HG03432 (cell line): ENCODE data around the gene OR6Y1.

Source experiments
- ATAC-seq: cut with Tn5 transposase; IDR thresholded peaks from one replicate; pipeline ENCODE4 v1.9.1; 2021; ENCODE audit warnings: mild to moderate bottlenecking, moderate library complexity; ENCODE audit not compliant: unreplicated experiment

The OR6Y1 gene, protein sequence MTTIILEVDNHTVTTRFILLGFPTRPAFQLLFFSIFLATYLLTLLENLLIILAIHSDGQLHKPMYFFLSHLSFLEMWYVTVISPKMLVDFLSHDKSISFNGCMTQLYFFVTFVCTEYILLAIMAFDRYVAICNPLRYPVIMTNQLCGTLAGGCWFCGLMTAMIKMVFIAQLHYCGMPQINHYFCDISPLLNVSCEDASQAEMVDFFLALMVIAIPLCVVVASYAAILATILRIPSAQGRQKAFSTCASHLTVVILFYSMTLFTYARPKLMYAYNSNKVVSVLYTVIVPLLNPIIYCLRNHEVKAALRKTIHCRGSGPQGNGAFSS

DNA sequence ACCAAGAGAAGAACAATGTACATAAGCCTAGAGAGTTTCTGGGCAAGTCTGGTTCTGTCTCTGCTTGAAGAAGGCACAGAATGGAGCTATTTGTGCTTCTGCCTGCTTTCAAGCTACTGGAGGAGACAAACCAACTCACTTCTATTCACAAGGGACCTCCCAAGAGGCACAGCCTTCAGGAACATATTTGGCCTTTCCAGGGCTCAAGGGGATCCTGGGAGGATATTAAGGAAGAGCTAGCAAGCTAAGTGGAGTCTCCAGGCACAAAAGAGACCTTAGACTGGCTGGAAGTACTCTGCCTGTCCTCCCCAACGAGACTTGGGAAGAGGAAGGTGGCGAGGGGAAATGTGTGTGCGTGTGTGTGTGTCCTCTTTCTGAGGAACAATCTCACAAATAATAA lies at the start of gene OR6Y1:
Gene OR6Y1 (minus strand): TSS at position 54 of the 400 bp plus-strand sequence. CDS start 6,300 bp downstream, outside the sequence.
- ATAC-seq, result no peak

DNA sequence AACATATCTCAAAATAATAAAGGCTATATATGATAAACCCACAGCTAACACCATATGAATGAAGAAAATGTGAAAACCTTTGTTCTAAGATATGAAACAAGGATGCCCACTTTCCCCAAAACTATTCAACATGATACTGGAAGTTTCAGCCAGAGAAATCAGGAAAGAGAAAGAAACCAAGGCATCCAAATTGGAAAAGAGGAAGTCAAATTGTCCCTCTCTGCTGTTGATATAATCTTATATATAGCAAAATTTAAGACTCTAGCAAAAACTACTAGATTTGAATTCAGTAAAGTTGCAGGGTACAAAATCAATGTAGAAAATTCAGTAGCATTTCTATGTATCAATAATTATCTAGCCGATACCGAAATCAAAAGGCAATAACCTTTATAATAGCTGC lies 46.5 kb upstream of the OR6Y1 start:
- ATAC-seq, result no peak

DNA sequence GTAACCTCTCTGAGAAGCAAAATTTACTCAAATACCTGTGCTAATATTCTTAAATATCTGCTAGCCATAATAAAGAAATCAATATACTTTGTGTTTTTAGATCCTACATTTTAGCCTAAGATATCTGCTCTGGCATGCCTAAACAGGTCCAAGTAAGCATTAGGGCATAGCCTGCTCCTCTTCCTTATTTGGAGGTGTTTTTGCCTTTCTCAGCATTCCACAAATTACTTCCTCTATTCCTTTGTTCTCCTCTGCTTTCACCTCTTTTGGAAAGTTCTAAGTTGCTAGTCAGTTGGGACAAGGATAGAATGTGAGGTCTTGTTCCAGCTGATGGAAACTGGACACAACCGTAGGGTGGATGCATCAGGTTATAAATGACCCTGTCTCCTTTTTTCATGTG lies 32.7 kb upstream of the OR6Y1 start:
- ATAC-seq, result no peak

DNA sequence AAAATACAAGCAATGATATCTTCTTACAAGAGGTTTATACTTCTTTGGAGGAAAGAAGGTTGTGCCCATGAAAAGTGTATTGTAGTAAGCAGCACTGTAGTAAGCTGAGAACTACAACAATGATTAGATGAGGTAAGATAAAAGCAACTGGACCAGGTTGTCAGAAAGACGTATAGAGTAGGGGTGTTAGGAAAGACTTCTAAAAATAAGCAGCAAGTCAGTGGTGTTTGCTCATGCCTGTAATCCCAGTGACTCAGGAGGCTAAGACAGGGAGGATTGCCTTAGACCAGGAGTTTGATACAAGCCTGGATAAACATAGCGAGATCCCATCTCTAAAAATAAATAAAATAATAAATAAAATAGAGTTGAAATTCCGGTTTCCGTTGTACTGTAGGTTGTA lies 29.8 kb upstream of the OR6Y1 start:
- no peak for ATAC-seq

DNA sequence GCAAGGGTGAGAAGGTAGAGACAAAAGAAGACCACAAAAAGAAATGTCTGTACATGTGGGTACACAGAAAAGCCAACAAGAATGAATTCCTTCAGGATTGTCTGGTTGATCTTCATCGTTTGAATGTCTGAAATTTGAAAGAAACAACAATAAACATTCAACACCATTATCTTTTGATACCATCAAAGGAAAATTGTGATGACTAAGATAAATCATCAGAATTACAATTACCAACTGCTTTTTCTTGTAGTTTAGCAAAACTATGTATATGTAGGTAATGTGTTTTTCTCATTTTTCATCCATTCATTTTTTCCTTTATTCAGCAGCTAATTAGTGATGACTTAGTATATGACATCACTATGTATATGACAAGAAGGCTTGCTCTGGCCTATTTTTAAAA lies 25.5 kb upstream of the OR6Y1 start, which contains the start of gene OR10X1:
Gene OR10X1 (minus strand): TSS at position 167 of the 400 bp plus-strand sequence. CDS start 0 bp downstream, at position 167.
- no peak for ATAC-seq

GRCh38 chr1:158577561-158577960 lies 23.4 kb upstream of the OR6Y1 start:
- no peak for ATAC-seq

GRCh38 chr1:158572226-158572625 lies 18.0 kb upstream of the OR6Y1 start:
- no peak for ATAC-seq

- ATAC-seq, result no peak
Observed at GRCh38 chr1:158570480-158570879, 16.3 kb upstream of the OR6Y1 start, which contains the start of gene OR6P1. OR6P1 (minus strand) TSS chr1:158570580; CDS start chr1:158563604, 6,976 bp downstream.

DNA sequence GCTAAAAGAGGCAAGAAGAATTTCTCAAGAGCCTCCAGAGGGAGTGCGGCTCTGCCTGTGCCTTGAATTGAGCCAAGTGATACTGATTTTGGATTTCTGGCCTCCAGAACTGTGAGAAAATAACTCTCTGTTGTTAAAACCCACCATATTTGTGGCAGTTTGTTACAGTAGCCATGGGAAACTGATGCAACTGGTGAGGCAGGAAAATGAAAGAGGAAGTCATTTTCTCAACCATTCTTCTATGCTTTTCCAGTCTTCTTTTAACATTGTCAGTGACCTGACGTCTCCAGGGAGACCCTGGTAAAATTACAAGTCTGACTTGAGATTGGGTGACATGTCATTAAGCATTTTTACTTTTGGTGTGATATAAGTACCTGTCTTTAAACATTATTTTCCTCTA lies 10.4 kb upstream of the OR6Y1 start:
- ATAC-seq, result no peak

GRCh38 chr1:158563853-158564252 lies 9.6 kb upstream of the OR6Y1 start:
- ATAC-seq, result no peak

- ATAC-seq, result no peak
Observed at GRCh38 chr1:158559696-158560095, 5.5 kb upstream of the OR6Y1 start.

- ATAC-seq, result no peak
Observed at GRCh38 chr1:158552296-158552695, 1.9 kb downstream of the OR6Y1 start.

DNA sequence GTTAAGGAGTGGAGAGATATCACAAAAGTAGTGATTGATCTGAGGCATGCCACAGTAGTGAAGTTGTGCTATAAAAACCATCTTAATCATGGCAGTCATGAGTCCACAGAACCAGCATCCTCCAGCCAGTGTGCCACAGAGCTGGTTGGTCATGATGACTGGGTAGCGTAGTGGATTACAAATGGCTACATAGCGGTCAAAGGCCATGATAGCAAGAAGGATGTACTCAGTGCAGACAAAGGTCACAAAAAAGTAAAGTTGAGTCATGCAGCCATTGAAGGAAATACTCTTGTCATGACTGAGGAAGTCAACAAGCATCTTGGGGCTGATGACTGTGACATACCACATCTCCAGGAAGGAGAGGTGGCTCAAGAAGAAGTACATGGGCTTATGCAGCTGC lies 6.7 kb downstream of the OR6Y1 start:
- no peak for ATAC-seq

DNA sequence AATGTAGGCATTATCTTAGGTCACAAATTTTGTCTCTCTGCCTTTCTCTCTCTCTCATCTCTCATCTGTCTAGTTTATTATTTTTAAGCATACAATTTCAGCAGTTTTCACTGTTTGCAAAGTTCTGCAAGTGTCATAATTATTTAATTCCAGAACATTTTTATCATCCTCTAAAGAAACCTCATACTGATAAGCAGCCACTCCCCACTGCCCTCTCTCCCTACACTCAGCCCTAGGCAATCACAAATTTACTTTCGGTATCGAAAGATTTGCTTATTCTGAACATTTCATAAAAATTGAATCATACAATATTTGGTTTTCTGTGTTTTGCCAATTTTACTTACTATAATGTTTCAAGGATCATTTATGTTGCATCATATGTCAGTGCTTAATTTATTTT lies 16.6 kb downstream of the OR6Y1 start:
- ATAC-seq, result no peak

GRCh38 chr1:158534496-158534895 lies 19.7 kb downstream of the OR6Y1 start:
- ATAC-seq, result no peak

DNA sequence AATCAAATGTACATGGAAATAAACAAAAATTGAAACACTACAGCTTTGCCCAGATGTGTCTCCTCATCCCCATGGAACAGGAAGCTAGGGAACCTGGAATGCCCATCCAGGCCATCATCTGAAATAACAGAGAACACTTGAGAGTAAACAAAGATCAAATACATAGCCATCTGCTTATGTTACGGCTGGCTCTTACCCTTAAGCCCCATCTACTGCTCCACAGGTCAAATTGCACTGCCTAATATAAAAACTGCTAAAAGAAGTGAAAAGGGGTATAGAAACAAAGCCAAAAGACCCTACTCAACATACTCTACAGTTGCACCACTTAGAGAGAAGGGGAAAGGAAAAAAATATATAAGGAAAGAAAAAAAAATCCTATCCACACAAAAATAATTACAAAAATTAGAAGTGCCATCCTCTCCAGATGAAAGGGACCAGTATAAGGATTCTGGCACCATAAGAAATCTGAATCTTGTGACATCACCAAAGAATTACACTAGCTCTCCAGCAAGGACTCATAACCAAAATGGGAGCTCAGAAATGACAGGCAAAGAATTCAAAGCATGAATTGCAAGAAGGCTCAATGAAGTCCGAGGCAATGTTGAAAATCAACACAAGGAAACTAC lies 26.9 kb downstream of the OR6Y1 start:
- no peak for ATAC-seq

- ATAC-seq, result no peak
Observed at GRCh38 chr1:158521666-158522058, 32.5 kb downstream of the OR6Y1 start.

DNA sequence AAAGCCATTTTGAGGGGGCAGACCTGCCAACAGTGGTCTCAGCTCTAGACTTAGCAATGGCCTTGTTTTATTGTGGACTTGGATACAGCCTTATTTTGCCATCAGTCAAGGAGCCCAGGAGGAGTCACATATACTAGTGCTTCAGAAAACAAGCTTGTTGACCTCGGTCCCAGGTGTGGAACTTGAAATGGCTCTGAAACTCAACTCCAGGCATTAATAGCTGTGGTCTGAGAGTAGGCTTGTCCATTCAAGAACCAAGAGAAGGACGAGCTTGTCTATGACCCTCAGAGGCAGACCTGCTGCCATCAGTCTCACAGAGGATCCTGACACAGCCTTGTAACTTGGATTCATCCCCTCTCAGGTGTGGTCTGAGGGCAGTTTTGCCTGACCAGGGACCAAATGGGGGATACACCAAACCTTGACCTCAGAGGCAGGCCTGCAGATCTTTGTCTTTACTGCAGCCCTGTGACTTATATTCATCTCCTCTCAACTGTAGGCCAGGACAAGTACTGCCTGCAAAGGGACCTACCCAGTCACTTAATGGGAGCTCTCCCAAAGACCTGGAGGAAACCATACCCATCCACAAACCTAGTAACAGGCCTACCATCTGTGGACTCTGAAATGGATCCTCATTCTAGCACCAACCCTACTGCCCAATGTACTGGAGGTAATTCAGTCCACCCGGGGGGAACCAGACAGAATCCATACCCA lies 33.1 kb downstream of the OR6Y1 start:
- ATAC-seq, result no peak

- no peak for ATAC-seq
Observed at GRCh38 chr1:158520021-158520420, 34.2 kb downstream of the OR6Y1 start.

GRCh38 chr1:158516966-158517365 lies 37.2 kb downstream of the OR6Y1 start:
- no peak for ATAC-seq

DNA sequence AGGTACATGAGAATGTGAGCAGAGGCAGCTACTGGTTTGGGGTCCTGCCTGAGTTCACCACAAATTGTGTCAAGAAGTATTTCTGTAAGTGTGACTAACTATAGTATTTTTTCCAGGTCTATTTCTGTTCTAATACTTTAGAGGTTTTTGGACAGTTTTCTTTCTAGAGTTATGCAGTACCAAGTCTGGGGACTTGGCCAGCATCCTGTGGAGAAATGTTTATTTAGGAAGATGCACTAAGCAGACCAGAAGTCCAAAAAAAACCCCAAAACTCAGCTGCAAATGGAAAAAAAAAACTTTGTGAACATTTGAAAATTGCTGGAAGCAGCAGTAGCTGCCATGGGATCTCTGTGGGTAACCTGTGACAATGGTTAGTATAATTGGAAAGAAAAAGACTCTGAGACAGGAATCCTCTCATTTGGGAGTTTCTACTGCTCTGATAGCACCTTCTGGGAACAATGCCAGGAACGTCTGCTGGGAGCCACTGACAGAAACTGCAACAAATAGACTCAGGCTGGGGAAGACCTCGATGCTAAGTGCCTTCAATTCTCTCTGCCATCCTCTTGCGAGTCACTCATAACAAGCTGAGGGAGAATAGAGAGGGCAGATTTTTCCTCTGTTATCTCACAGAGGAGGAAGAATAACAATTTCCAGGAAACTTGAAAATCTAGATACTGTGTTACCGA lies 44.6 kb downstream of the OR6Y1 start:
- no peak for ATAC-seq
